Memory B cell (primary cell): ENCODE data around the gene SLC16A10.
"Not testable (repeated sequence)": the region's sequence is repeated elsewhere in the genome, so short reads cannot be mapped to it uniquely, and the experiment has no call there.

Experiments
- ATAC-seq: fragments of 150-1000 bp; cut with Tn5 transposase; 2 replicates; pipeline ENCODE4 v1.10.0; 2021; ENCODE audit warnings: low read depth, mild to moderate bottlenecking, moderate library complexity
- DNase-seq, 2 donors: peaks; one replicate each; pipeline ENCODE4 v3.0.0; 2022; ENCODE audit warnings: low spot score in 2 of 2
- H3K27ac Mint-ChIP-seq: one replicate; pipeline ENCODE4 v1.8.0; 2022; ENCODE audit warnings: mild to moderate bottlenecking, moderate library complexity, mixed read lengths
- H3K27me3 Mint-ChIP-seq: one replicate; pipeline ENCODE4 v1.8.0; 2022; ENCODE audit warnings: mixed read lengths
- H3K36me3 Mint-ChIP-seq: one replicate; pipeline ENCODE4 v1.8.0; 2022; ENCODE audit warnings: mild to moderate bottlenecking, mixed read lengths
- H3K4me1 Mint-ChIP-seq: one replicate; pipeline ENCODE4 v1.8.0; 2022; ENCODE audit warnings: mixed read lengths
- H3K4me3 Mint-ChIP-seq: one replicate; pipeline ENCODE4 v1.8.0; 2022; ENCODE audit warnings: mild to moderate bottlenecking, moderate library complexity, mixed read lengths
- H3K9me3 Mint-ChIP-seq: one replicate; pipeline ENCODE4 v1.8.0; 2022; ENCODE audit warnings: mixed read lengths

SLC16A10 gene

GRCh38 chr6:111087106-111087835 is at the start of gene SLC16A10:
Gene SLC16A10, plus strand, starts transcription at chr6:111087503. Its CDS starts 250 bp downstream, at chr6:111087753.
- Mint-ChIP-seq H3K36me3 (no peaks in the 10 kb centered on the region), H3K4me1 (peaks cover 11% of the 10 kb centered on the region), H3K4me3 (peak within 1 kb of the TSS; percentile 89), H3K9me3 (no peaks in the 10 kb centered on the region), H3K27ac (no peak within 1 kb of the TSS), H3K27me3 (peaks cover 16% of the 10 kb centered on the region)
- DNase-seq (peak; percentile 24 to 52), ATAC-seq (peak; percentile 86)

- DNase-seq: no peak
- Mint-ChIP-seq H3K27ac (no peak overlapping the region), H3K9me3 (no peaks in the 10 kb centered on the region), H3K4me3 (no peak overlapping the region), H3K27me3 (peaks cover 4% of the 10 kb centered on the region), H3K36me3 (peaks cover 1% of the 10 kb centered on the region), H3K4me1 (no peaks in the 10 kb centered on the region)
- no peak for ATAC-seq
These were observed 48.6 kb upstream of the SLC16A10 start for GRCh38 chr6:111038534-111039252.

GRCh38 chr6:111041917-111042316 is 45.4 kb upstream of the SLC16A10 start:
- Mint-ChIP-seq H3K4me3 (no peak overlapping the region), H3K27me3 (peaks cover 4% of the 10 kb centered on the region), H3K36me3 (peaks cover 1% of the 10 kb centered on the region), H3K9me3 (no peaks in the 10 kb centered on the region), H3K27ac (no peak overlapping the region), H3K4me1 (no peaks in the 10 kb centered on the region)
- ATAC-seq: no peak
- DNase-seq: no peak

GRCh38 chr6:111047244-111047643 is 40.1 kb upstream of the SLC16A10 start:
- ATAC-seq (no peak), DNase-seq (no peak)
- H3K4me3 Mint-ChIP-seq: no peak overlapping the region
- no peak overlapping the region for H3K27ac Mint-ChIP-seq
- no peaks in the 10 kb centered on the region for H3K4me1 Mint-ChIP-seq
- no peaks in the 10 kb centered on the region for H3K9me3 Mint-ChIP-seq
- peaks cover 4% of the 10 kb centered on the region for H3K27me3 Mint-ChIP-seq
- H3K36me3 Mint-ChIP-seq: no peaks in the 10 kb centered on the region

GRCh38 chr6:111050261-111051023 is 36.9 kb upstream of the SLC16A10 start:
- peaks cover 4% of the 10 kb centered on the region for H3K27me3 Mint-ChIP-seq
- no peaks in the 10 kb centered on the region for H3K9me3 Mint-ChIP-seq
- no peaks in the 10 kb centered on the region for H3K4me1 Mint-ChIP-seq
- ATAC-seq (no peak), DNase-seq (no peak)
- no peak overlapping the region for H3K27ac Mint-ChIP-seq
- no peaks in the 10 kb centered on the region for H3K36me3 Mint-ChIP-seq
- H3K4me3 Mint-ChIP-seq: no peak overlapping the region

GRCh38 chr6:111052171-111052570 is 35.1 kb upstream of the SLC16A10 start:
- Mint-ChIP-seq H3K9me3 (no peaks in the 10 kb centered on the region), H3K36me3 (no peaks in the 10 kb centered on the region), H3K27ac (no peak overlapping the region), H3K4me1 (peaks cover under 1% of the 10 kb centered on the region), H3K4me3 (no peak overlapping the region), H3K27me3 (peaks cover 4% of the 10 kb centered on the region)
- ATAC-seq (no peak), DNase-seq (no peak)

GRCh38 chr6:111057074-111057752 is 30.1 kb upstream of the SLC16A10 start:
- Mint-ChIP-seq H3K9me3 (no peaks in the 10 kb centered on the region), H3K36me3 (no peaks in the 10 kb centered on the region), H3K27ac (no peak overlapping the region), H3K27me3 (peaks cover 8% of the 10 kb centered on the region), H3K4me1 (peaks cover 4% of the 10 kb centered on the region), H3K4me3 (no peak overlapping the region)
- peak; percentile 56 for ATAC-seq
- DNase-seq: no peak

GRCh38 chr6:111061508-111061907 is 25.8 kb upstream of the SLC16A10 start:
- Mint-ChIP-seq H3K36me3 (no peaks in the 10 kb centered on the region), H3K4me1 (peaks cover 4% of the 10 kb centered on the region), H3K27me3 (peaks cover 17% of the 10 kb centered on the region), H3K4me3 (no peak overlapping the region), H3K9me3 (peaks cover 2% of the 10 kb centered on the region), H3K27ac (no peak overlapping the region)
- no peak for DNase-seq
- ATAC-seq: no peak

- H3K4me1 Mint-ChIP-seq, H3K36me3 Mint-ChIP-seq, ATAC-seq, DNase-seq, H3K4me3 Mint-ChIP-seq, H3K27ac Mint-ChIP-seq, H3K9me3 Mint-ChIP-seq: not testable (repeated sequence)
- peaks cover 19% of the 10 kb centered on the region for H3K27me3 Mint-ChIP-seq
These were observed 25.3 kb upstream of the SLC16A10 start for GRCh38 chr6:111061985-111062384.

- H3K4me1 Mint-ChIP-seq, H3K9me3 Mint-ChIP-seq, DNase-seq, H3K27ac Mint-ChIP-seq, ATAC-seq, H3K36me3 Mint-ChIP-seq, H3K4me3 Mint-ChIP-seq: not testable (repeated sequence)
- peaks cover 18% of the 10 kb centered on the region for H3K27me3 Mint-ChIP-seq
These were observed 24.4 kb upstream of the SLC16A10 start for GRCh38 chr6:111062860-111063259.

GRCh38 chr6:111068109-111068865 is 19.0 kb upstream of the SLC16A10 start:
- Mint-ChIP-seq H3K27ac (no peak overlapping the region), H3K27me3 (peaks cover 19% of the 10 kb centered on the region), H3K9me3 (peaks cover 2% of the 10 kb centered on the region), H3K36me3 (no peaks in the 10 kb centered on the region), H3K4me1 (no peaks in the 10 kb centered on the region), H3K4me3 (no peak overlapping the region)
- DNase-seq (no peak), ATAC-seq (no peak)

GRCh38 chr6:111068866-111069234 is 18.5 kb upstream of the SLC16A10 start:
- DNase-seq: no peak
- H3K9me3 Mint-ChIP-seq: peaks cover 2% of the 10 kb centered on the region

GRCh38 chr6:111069382-111070104 is 17.8 kb upstream of the SLC16A10 start:
- H3K27me3 Mint-ChIP-seq: peaks cover 22% of the 10 kb centered on the region
- ATAC-seq: no peak
- no peak overlapping the region for H3K27ac Mint-ChIP-seq
- no peak for DNase-seq
- H3K36me3 Mint-ChIP-seq: no peaks in the 10 kb centered on the region
- H3K4me1 Mint-ChIP-seq: no peaks in the 10 kb centered on the region
- H3K9me3 Mint-ChIP-seq: no peaks in the 10 kb centered on the region
- no peak overlapping the region for H3K4me3 Mint-ChIP-seq

More at GRCh38 chr6:111068866-111069234, 18.5 kb upstream of the SLC16A10 start:
- no peak for ATAC-seq
- Mint-ChIP-seq H3K27ac (no peak overlapping the region), H3K36me3 (no peaks in the 10 kb centered on the region), H3K27me3 (peaks cover 19% of the 10 kb centered on the region), H3K4me1 (no peaks in the 10 kb centered on the region), H3K4me3 (no peak overlapping the region)
